Measurements from ENCODE around the gene SLC16A10. TPM values are rescaled to one million over a fixed set of nuclear protein-coding genes. Genes with fewer than 3 reads are reported as not detected.

The SLC16A10 gene
- total RNA-seq, 1 donor from 2014 or later: 0.02 TPM

DNA sequence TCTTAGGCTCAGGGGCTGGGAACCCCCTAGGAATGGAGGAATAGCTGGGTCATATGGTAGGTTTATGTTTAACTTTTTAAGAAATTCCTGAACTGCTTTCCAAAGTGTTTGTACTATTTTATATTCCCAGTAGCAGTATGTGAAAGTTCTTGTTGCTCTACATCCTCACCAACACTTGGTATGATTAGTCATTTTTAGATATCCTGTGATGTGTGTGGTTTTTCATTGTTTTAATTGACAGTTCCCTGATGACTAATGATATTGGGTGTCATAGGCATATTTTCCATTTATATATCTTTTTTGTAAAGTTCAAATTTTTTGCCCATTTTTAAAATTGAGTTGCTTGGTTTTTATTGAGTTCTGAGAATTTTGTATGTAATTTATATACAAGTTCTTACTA is 72.3 kb downstream of the SLC16A10 start:
- TF ChIP-seq, protein P1, sequence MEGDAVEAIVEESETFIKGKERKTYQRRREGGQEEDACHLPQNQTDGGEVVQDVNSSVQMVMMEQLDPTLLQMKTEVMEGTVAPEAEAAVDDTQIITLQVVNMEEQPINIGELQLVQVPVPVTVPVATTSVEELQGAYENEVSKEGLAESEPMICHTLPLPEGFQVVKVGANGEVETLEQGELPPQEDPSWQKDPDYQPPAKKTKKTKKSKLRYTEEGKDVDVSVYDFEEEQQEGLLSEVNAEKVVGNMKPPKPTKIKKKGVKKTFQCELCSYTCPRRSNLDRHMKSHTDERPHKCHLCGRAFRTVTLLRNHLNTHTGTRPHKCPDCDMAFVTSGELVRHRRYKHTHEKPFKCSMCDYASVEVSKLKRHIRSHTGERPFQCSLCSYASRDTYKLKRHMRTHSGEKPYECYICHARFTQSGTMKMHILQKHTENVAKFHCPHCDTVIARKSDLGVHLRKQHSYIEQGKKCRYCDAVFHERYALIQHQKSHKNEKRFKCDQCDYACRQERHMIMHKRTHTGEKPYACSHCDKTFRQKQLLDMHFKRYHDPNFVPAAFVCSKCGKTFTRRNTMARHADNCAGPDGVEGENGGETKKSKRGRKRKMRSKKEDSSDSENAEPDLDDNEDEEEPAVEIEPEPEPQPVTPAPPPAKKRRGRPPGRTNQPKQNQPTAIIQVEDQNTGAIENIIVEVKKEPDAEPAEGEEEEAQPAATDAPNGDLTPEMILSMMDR (IDR thresholded peaks at IDR 0.05): no peak
- Mint-ChIP-seq H3K4me3 (ENCODE audit: unreplicated experiment) (no peak overlapping the region), H3K4me1 (ENCODE audit: low read depth) (no peaks in the 10 kb centered on the region), H3K36me3 (ENCODE audit: low read depth) (peaks cover 1% of the 10 kb centered on the region), H3K27ac (ENCODE audit: unreplicated experiment) (no peak overlapping the region), H3K27me3 (ENCODE audit: low read depth) (no peaks in the 10 kb centered on the region), H3K9me3 (ENCODE audit: low read depth) (peaks cover 14% of the 10 kb centered on the region)
- no peak for DNase-seq (ENCODE audit: low spot score)

DNA sequence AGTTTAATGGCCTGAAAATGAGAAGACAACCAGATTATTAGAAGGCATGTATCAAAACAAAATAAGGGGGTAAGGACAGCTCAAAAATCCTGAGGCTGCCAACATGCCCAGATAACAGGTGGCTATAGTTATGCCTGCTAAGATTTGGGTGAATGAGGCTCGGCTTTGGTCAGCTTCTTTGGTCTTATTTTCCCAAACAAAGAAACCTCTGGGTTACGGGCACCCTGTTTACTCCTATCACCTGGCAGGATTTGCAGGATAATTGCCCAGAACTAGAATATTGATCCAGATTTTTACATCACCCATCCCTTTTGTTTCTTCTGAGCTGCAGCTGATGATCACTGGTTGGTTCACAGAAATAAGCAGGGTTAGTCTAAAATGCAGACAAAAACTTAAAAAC is 74.3 kb downstream of the SLC16A10 start:
- Mint-ChIP-seq H3K27me3 (ENCODE audit: low read depth) (peaks cover 3% of the 10 kb centered on the region), H3K27ac (ENCODE audit: unreplicated experiment) (no peak overlapping the region), H3K4me3 (ENCODE audit: unreplicated experiment) (no peak overlapping the region), H3K4me1 (ENCODE audit: low read depth) (no peaks in the 10 kb centered on the region), H3K9me3 (ENCODE audit: low read depth) (peaks cover 18% of the 10 kb centered on the region), H3K36me3 (ENCODE audit: low read depth) (peaks cover 1% of the 10 kb centered on the region)
- no peak for DNase-seq (ENCODE audit: low spot score)
- TF ChIP-seq, protein P1 (IDR thresholded peaks at IDR 0.05): no peak

DNA sequence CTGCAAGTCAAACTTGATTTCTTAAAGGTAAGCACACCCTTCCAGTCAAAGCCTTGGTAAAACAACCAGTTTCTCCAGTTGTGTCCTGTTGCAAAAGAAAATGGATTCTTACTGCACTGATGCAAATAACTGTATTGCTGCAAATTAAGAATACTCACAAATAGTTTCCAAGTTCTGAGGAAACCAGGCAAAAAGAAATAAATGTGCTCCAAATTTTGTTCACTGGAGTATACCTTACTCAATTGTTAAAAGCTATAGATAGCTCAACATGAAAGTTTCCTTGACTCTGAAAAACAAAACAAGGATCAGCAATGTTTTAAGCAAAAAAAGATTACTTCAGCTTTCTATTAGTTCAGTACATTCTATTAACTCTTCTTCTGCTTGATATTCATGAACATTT is 75.2 kb downstream of the SLC16A10 start:
- Mint-ChIP-seq H3K4me3 (ENCODE audit: unreplicated experiment) (no peak overlapping the region), H3K27ac (ENCODE audit: unreplicated experiment) (no peak overlapping the region), H3K4me1 (ENCODE audit: low read depth) (no peaks in the 10 kb centered on the region), H3K36me3 (ENCODE audit: low read depth) (peaks cover 1% of the 10 kb centered on the region), H3K9me3 (ENCODE audit: low read depth) (peaks cover 18% of the 10 kb centered on the region), H3K27me3 (ENCODE audit: low read depth) (peaks cover 5% of the 10 kb centered on the region)
- DNase-seq (ENCODE audit: low spot score): no peak
- TF ChIP-seq, protein P1 (IDR thresholded peaks at IDR 0.05): no peak

DNA sequence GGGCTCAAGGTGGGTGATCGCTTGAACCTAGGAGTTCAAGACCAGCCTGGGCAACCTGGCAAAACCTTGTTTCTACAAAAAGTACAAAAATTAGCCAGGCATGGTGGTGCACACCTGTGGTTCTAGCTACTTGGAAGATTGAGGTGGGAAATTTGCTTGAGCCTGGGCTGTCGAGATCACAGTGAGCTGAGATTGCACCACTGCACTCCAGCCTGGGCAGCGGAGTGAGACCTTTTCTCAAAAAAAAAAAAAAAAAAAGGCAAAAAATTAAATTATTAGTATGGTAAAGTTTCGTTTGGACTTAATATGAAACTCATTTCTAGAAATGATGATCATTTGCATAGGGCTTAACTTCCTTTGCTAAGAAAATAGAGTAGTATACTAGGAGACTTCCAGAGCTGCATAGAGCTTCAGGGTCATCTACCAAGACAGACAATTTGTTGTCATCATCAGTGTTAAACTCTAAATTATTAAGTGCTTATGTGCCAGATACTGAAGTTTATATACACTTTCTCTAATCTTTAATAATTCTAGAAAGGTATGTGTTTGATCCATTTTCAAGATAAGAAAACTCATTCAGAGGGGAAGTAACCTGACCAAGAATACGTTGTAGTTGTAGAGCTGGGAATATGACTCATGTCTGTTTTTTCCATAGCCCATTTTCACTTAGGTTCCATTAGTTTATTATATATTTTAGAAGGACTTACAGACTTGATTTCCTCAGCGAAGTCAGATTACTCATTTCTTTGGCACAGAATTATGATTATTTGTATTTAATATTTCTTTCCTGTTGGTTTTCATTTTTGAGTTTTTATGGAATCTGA is 84.5 kb downstream of the SLC16A10 start:
- Mint-ChIP-seq H3K9me3 (ENCODE audit: low read depth) (no peaks in the 10 kb centered on the region), H3K4me1 (ENCODE audit: low read depth) (no peaks in the 10 kb centered on the region), H3K36me3 (ENCODE audit: low read depth) (no peaks in the 10 kb centered on the region), H3K27ac (ENCODE audit: unreplicated experiment) (no peak overlapping the region), H3K4me3 (ENCODE audit: unreplicated experiment) (no peak overlapping the region), H3K27me3 (ENCODE audit: low read depth) (peaks cover 9% of the 10 kb centered on the region)
- DNase-seq (ENCODE audit: low spot score): no peak
- TF ChIP-seq, protein P1 (IDR thresholded peaks at IDR 0.05): no peak

DNA sequence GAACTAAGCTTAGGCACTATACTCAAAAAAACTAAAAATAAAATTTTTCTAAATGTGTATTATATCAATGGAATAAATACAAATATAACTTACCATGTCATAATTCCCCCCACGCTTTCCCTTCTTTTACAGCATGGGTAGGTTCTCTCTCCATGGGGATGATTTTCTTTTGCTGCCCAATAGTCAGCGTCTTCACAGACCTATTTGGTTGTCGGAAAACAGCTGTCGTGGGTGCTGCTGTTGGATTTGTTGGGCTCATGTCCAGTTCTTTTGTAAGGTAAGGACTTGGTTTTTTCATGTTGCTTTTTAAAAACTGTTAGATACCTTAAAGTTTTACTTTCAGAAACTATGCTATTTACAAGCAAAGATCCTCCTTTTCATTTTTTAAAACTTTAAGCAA is 85.3 kb downstream of the SLC16A10 start:
- H3K4me1 Mint-ChIP-seq (ENCODE audit: low read depth): no peaks in the 10 kb centered on the region
- TF ChIP-seq, protein P1 (IDR thresholded peaks at IDR 0.05): no peak
- H3K9me3 Mint-ChIP-seq (ENCODE audit: low read depth): no peaks in the 10 kb centered on the region
- H3K27ac Mint-ChIP-seq (ENCODE audit: unreplicated experiment): no peak overlapping the region
- DNase-seq (ENCODE audit: low spot score): no peak
- H3K4me3 Mint-ChIP-seq (ENCODE audit: unreplicated experiment): no peak overlapping the region
- peaks cover 10% of the 10 kb centered on the region for H3K27me3 Mint-ChIP-seq (ENCODE audit: low read depth)
- H3K36me3 Mint-ChIP-seq (ENCODE audit: low read depth): no peaks in the 10 kb centered on the region

Data from chondrocyte (in vitro differentiated cells).